ENCODE results near the gene SMC5.
"Not testable (repeated sequence)": the region's sequence is repeated elsewhere in the genome, so short reads cannot be mapped to it uniquely, and the experiment has no call there.

The SMC5 gene

DNA sequence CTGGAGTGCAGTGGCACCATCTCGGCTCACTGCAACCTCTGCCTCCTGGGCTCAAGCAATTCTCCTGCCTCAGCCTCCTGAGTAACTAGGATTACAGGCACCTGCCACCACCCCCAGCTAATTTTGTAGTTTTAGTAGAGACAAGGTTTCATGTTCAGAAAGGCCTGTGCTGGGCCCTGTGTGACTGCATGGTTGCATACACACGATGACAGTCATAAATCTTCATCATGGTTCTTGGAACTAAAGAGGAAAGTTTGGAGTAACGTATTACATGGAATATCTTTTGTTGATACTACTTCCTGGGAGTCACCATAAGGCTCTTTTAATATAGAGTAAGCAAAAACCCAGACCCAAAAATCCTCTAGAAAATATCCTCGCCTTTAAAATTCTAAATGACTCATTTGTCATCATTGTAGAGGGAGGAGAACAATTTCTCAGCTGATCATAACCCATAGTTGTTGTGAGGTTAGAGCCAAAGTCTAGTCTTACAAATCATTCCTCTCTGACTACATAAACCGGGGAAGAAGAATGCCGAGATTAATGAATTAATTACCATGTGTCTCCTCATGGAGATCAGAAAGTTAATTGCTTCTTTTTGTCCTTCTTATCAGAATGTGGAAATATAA, 108.6 kb downstream of the SMC5 start:
- no peak for DNase-seq (ENCODE audit: low read depth)

DNA sequence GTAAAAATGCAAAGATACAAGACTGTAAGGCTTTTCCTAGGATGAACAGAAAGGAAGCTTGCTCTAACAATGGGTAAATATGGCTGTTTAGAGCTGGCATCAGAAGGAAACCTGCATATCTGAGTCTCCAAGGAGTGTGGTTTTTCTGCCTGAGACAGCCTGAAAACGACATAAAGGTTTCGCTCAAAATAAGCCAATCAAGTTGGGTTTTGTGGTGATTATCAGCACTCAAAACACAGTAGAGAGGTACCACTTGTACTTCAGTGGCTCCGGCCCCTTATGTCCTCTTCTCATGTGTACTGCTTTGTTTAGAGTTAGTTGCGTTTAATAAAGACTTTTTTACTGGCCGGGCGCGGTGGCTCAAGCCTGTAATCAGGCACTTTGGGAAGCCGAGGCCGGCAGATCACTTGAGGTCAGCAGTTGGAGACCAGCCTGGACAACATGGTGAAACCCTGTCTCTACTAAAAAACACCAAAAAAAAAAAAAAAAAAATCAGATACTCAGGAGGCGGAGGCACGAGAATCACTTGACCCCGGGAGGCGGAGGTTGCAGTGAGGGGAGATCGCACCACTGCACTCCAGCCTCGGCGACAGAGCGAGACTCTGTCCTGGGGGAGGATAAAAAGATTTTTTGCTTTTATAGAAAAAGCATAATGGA, 116.3 kb downstream of the SMC5 start:
- DNase-seq (ENCODE audit: low read depth) = no peak

DNA sequence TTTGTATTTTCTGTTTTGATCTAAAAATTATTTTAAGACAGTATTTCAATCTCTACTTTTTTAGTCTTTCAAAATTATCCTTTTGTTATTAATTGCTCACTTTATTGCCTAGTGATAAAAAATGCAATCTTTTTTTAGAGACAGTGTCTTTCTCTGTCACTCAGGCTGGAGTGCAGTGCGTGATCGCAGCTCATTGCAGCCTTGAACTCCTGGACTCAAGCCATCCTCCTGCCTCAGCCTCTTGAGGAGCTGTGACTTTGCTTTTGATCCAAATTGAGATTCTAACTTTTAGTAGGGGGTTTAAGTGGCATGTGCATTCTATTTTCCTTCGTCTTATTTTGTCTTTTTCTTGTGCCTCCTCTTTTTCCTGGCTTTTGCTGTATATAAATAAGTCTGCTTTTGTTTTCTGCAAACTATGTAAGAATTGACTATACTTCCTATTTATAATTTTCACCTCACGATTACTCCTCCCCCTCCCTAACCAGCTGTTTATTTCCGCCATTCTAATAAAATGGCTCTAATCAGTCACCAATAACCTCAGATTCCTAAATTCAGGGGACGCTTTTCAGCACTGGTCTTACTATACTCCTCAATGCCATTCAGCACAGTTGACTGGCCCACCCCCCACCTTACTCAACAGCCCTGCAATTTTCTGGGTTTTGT, 123.4 kb downstream of the SMC5 start:
- DNase-seq (ENCODE audit: low read depth) = no peak

DNA sequence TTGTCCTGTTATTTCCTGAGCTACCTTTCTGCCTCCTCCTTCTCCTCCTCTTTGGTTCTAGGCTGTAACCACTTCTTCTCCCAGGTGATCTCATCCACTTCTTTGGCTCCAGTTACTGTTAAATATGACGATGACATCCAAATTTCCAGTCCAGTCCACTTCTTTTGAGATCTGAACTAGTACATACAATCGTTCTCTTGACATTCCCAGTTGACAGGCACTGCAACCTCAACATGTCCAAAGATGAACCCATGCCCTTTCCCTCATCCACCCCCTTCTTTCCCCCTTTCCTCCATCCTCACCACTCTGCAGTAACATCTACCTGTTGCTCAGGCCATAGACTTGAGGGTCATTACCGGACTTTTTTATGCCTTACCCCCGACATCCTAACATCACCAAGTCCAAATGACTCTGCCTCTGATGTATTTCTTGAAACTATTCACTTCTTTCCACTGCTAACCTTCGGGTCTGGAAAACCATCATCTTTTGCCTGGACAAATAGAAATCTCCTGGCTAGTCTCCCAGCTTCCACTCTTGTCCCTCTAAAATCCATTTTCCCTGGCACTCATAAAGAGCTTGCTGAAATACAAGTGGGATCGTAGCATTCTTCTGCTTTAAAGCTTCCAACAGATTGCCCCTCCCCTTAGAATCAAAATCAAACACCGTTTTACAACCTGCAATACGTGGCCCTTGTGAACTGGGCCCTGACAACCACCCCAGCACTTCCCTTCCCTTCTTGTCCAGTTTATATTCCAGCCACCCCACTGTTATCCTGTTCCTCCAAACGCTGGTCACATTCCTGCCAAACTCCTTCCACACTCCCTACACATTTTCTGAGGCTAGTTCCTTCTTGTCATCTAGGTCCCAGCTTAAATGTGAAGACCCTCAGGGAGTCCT, 124.2 kb downstream of the SMC5 start:
- DNase-seq (ENCODE audit: low read depth) = no peak

DNA sequence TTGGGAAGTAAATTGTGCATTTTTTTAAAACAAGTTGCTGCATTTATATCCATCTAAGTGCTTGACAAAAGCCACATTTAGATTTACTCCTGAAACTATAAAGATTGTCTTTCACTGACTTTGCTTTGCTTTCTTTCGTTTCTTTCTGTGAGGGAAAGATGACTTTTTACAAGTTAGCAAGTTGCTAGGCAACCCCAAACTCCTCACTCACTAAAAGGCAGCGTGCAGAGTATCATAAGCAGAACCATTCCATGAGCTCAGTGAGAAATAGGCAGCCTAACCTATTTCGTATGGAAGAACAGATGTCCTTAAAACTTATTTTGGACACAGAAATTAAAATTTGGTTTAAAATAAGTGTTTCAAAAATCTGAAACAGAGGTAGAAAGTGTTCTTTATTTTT, 126.6 kb downstream of the SMC5 start:
- no peak for DNase-seq (ENCODE audit: low read depth)

DNA sequence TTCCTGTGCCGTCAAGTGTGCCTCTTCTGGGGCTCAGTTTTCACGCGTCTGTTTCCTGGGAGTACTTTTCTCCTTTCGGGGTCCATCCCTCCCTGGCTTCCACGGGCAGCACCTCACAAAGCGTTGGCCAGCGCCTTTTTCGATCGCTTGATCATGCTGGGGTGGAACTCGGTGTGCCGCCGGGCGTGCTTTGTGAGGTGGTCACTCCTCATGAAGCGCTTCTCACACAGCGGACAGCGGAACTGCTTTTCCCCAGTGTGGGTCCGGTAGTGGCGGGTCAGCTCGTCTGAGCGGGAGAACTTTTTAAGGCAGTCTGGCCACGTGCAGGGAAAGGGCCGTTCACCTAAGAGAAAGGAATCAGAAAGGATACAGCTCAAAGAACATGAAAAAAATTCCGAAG, 128.9 kb downstream of the SMC5 start:
- no peak for DNase-seq (ENCODE audit: low read depth)

DNA sequence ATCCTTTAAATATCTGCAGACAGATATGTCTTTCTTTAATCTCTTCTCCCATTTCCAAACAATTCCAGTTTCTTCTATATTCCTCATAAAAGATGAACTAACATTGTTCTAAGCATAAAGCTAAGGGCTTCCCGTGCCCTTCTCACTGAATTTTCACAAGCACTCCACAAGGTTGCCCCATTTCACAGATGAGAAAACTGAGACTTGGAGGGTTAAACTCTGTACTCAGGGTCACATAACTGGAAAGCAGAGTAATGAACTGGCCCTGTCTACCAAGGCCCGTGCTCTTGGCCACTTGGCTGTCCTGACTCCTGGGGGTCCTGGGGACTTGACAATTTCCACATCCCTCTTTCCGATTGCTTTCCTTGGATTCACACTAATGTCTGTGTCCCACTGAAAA, 130.4 kb downstream of the SMC5 start:
- DNase-seq (ENCODE audit: low read depth) = no peak

DNA sequence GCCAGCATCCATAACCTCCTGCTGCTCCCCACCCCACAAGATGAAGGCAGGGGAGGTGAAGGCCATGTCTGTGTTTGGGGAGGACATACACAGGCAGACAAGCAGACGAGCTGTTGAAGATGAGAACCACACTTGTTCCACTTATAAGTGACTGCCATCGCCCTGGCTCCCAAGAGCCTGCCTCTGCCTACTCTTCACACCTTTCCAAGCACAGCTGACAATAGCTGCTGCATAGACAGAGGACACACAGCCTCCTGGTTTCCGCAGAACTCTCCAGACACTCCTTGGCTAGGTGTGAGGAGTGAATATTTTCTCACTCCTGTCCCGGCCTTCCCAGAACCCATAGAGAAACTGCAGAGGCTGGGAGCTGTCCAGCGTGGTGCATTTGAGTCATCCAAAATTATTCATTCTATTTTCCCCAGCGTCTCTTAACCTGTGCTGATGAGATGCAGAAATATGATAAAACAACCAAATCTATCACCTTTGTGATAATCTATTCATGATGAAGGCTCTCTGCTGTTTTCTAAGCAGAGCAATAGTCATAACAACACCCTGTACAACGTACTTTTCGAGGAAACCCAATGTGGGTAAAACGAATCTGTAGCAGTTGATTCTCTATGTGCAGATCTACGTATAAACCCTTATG, 131.0 kb downstream of the SMC5 start:
- no peak for DNase-seq (ENCODE audit: low read depth)

DNA sequence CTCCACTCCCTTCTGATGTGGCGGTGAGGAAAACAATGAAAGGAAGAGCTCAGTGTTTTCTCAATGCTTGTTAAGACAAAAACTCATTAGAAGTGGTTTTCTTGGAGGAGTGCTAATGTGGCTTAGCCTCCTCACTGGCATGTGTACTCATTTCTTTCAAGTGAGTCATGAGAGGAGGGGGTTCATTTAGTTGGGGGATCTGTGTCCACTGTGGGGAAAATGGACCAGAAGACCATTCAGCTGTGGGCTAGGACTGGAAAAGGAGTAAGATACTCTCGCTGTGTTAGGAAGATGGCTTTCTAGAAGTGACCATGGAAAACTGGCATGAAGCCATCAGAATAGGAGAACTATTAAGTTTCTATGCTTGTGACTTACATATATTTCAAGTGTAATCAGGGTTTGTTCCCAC, 132.2 kb downstream of the SMC5 start:
- DNase-seq (ENCODE audit: low read depth) = no peak

DNA sequence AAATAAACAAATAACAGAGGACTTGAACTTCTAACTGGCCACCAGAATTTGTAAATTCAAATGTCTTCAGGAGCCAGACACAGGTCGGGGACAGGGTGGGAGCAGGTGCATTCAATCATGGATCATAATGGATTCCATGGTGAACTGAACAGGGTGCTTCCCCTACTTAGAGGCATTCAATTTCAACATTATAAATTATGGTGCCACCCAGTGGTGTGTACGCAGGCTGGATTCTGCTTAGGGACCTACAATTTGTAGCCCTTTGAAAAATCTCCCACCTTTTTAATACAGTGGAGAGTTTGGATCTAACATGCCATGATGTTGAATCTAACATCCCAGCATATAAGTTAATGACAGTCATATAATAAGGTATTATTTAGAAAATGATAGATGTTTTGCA, 133.4 kb downstream of the SMC5 start:
- no peak for DNase-seq (ENCODE audit: low read depth)

DNA sequence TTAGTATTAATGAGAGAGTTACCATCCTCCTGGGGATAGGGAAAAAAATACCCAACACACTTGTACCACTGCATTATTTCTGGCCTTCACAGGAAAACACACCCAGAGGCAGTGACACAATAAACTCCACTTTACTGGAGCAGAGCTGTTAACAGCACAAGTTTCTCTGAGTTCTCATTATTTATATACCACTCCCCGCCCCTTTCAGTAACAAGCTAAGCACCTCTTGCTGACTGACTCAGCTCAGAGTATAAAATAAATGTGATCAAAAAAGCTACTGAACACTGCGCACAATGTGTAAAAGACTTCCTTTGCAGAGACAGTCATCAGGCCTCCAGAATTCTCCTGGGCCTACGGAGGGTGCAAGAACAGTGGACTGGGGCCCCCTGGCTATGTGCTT, 134.1 kb downstream of the SMC5 start:
- DNase-seq (ENCODE audit: low read depth) = no peak

DNA sequence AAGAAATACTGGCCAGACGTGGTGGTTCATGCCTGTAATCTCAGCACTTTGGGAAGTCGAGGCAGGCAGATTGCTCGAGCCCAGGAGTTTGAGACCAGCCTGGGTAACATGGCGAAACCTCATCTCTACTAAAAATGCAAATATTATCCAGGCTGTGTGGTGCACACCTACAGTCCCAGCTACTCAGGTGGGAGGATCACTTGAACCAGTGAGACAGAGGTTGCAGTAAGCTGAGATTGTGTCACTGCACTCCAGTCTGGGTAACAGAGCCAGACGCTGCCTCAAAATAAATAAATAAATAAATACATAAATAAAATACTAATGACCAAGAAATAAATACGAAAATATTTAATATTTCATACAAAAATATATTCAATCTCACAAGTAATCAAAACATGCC, 136.9 kb downstream of the SMC5 start:
- no peak for DNase-seq (ENCODE audit: low read depth)

DNA sequence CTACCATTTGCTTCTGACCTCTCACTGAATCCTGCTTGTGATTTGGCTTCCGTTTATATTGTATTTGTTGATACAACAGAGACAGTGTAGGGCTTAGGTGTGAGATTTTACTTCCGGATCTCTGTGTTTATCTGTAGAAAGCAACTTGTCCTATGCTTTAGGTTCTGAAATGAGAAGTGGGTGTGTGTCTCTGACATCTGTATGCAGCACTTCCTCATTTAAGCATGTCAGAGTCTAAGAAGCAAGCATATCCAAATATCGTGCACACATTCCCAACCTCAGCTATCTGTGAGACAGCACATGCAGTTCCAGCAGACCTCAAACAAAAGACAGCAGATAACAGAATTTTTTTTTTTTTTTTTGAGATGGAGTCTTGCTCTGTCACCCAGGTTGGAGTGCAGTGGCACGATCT, 139.4 kb downstream of the SMC5 start:
- no peak for DNase-seq (ENCODE audit: low read depth)

DNA sequence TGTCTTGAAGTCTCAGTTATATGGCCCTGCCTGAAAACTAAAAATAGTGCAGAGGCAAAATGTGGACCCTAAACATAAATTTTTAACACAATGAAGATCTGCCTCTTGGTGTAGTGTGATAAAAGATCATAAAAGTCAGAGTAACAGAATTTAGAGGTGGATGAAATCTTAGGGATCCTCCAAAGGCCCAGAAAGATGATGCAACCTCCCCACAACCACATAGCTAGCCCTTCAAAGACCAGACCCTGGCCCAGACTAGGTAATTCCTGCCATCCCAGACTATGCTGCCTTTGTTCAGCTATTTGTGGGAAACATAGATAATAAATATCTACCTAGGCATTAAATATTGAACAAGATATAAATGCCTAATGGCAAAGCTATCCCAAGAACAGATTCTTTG, 140.4 kb downstream of the SMC5 start:
- no peak for DNase-seq (ENCODE audit: low read depth)

DNA sequence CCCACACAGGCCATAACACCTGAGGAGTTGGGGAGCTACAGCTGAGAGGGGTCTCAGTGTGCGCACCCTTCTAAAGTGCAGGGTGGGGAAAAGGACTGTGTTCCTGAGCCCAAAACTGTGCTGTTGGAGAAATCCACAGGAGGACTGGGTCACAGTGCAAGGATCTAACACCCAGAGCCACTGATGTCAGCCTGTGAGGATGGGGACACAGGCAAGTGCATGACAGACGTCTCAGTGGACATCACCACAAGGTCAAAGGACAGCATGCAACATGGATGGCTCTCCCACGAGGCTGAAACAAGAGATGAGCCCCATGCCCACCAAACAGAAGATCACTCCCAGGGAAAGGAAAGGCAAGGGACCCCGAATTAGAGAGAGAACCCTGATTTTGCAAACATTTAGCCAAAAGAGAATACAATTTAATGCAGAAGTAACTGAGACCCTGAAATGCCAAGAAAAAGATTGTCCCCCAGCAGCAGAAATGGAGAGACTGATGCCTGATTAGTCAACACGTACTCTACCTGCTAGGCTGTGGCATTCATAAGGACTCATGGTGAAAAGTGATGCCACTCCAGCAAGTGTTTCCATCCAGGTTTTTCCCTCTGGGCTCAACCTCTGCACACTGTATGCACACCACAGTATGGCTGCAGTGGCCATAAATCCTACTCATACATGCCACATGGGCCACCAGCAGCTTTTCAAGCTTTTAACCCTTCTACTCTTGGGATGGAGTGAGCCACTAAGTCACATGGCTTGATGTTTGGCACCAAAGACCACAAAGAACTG, 141.5 kb downstream of the SMC5 start:
- no peak for DNase-seq (ENCODE audit: low read depth)

DNA sequence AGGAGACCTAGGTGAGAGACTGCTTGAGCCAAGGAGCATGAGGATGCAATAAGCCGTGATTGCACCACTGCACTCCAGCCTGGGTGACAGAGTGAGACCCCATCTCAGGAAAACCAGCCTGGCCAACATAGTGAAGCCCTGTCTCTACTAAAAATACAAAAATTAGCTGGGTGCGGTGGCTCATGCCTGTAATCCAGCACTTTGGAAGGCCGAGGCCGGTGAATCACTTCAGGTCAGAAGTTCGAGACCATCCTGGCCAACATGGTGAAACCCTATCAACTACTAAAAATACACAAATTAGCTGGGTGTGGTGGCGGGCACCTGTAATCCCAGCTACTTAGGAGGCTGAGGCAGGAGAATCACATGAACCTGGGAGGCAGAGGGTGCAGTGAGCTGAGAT, 142.5 kb downstream of the SMC5 start:
- DNase-seq (ENCODE audit: low read depth) = not testable (repeated sequence)

DNA sequence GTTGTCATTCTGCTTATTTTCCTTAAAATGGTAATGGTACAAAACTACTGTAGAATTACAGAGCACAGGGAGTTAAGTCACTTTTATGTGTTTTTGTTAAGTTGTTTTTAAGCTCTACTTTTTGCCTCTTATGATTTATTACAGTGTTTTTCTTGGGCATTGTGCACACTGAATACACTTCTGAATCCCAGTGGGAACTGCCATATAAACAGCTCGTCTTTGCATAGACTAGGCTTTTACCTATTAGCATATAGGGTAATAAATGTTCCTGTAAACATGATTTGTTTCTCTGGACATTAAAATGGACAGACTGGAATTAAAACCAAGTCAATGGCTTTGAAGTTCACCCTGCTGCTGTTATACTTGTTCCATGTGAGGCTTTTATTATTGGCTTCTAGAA, 143.4 kb downstream of the SMC5 start:
- DNase-seq (ENCODE audit: low read depth) = no peak

DNA sequence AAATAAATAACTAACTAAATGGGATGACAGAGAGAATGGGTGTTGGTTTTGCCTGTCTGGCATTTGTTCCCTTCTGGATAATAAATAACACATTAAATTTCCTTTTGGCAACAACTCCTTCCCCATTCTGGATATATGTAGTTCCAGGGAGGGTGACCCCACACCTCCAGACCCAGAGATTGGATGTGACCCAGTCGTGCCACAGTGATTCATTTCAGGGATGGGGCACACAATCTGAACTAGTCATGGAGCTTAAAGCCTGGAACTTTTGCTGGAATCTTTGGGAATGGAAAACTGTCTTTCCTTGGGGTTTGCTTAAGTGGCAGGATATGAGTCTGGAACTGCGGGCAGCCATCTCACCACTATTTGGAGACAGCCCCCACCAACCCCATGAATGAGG, 144.4 kb downstream of the SMC5 start:
- DNase-seq (ENCODE audit: low read depth) = no peak

DNA sequence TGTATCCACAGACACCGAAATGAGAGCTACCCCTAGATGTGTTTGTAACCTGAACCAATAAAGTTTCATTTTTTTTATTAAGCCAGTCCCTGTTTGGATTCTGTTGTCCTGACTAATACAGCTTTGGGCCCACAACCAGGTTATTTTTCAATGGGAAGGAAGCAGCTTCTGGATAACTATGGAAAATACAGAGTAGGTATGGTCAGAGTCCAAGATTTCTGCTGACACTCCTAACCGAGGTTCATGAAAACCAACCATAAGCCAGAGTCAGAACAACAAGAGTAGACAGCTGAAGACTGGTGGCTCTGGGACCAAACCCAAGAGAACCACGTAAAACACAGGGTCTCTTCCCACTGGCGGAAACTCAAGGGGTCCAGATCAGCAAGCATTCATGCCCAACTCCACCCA, 144.8 kb downstream of the SMC5 start:
- DNase-seq (ENCODE audit: low read depth) = no peak

DNA sequence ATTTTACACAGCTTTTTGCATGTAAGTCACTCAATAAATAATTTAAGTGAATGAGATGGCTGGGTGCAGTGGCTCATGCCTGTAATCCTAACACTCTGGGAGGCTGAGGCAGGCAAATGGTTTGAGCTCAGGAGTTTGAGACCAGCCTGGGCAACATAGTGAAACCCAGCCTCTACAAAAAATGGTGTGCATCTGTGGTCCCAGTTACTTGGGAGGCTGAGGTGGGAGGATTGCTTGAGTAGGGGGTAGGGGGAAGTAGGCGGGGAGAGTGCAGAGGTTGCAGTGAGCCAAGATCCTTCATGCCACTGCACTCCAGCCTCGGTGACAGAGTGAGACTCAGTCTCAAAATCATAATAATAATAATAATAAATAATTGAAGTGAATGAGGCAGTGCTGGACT, 145.5 kb downstream of the SMC5 start:
- no peak for DNase-seq (ENCODE audit: low read depth)
